H1 (cell line): Measurements from ENCODE around the gene PTX4. TPM values are rescaled to one million over a fixed set of nuclear protein-coding genes. Genes with fewer than 3 reads are reported as not detected.

Experiments used
- CTCF ChIA-PET: fragments of 300-600 bp; sonication (Branson Sonifier 250); formaldehyde crosslinking; loops from one replicate; lab custom pipeline; 2021; ENCODE audit not compliant: partially characterized antibody; lab: Charles Lee
- POLR2A ChIA-PET: fragments of 300-600 bp; sonication (Branson Sonifier 250); formaldehyde crosslinking; loops from one replicate; lab custom pipeline; 2021; ENCODE audit warnings: inconsistent platforms; ENCODE audit not compliant: partially characterized antibody; lab: Charles Lee
- DNase-seq, 2 experiments: peaks; one replicate each; pipeline versions ENCODE4 v3.0.0 to v3.0.0-alpha.2; 2010 to 2022; ENCODE audit warnings: low spot score in 2 of 2, low read depth in 1 of 2, mixed read lengths in 1 of 2
- FAIRE-seq: peaks from 2 replicates; lab custom pipeline; 2011; peaks lifted over from hg19 to GRCh38; lab: Jason Lieb, UNC
- H2AFZ ChIP-seq: 2 replicates; pipeline ENCODE4 v1.8.1; 2012; ENCODE audit warnings: low read length, inconsistent platforms
- H2AK5ac ChIP-seq: 2 replicates; pipeline ENCODE4 v1.6.1; 2013; ENCODE audit warnings: low read depth, low read length
- H2BK120ac ChIP-seq: replicated peaks from 2 replicates; pipeline ENCODE3; 2013; ENCODE audit warnings: low read depth, low read length, inconsistent platforms
- H2BK12ac ChIP-seq: 2 replicates; pipeline ENCODE4 v1.6.1; 2013; ENCODE audit warnings: low read depth, low read length
- H2BK15ac ChIP-seq: 2 replicates; pipeline ENCODE4 v1.6.1; 2013; ENCODE audit warnings: low read length
- H2BK20ac ChIP-seq: 2 replicates; pipeline ENCODE4 v1.6.1; 2013; ENCODE audit warnings: low read length
- H2BK5ac ChIP-seq: 2 replicates; pipeline ENCODE4 v1.6.1; 2013; ENCODE audit warnings: low read depth, low read length
- H3K14ac ChIP-seq: 2 replicates; pipeline ENCODE4 v1.6.1; 2013; ENCODE audit warnings: inconsistent platforms; ENCODE audit not compliant: insufficient read length
- H3K18ac ChIP-seq: 2 replicates; pipeline ENCODE4 v1.6.1; 2013; ENCODE audit warnings: low read length; ENCODE audit errors: extremely low read depth
- H3K23ac ChIP-seq: 2 replicates; pipeline ENCODE4 v1.6.1; 2013; ENCODE audit warnings: inconsistent platforms; ENCODE audit not compliant: insufficient read length
- H3K23me2 ChIP-seq: 2 replicates; pipeline ENCODE4 v1.6.1; 2013; ENCODE audit warnings: low read depth, low read length
- H3K27ac ChIP-seq: 2 replicates; pipeline ENCODE4 v1.6.1; 2011; ENCODE audit warnings: low read depth, low read length, inconsistent platforms
- H3K27me3 ChIP-seq, 4 experiments: replicated peaks in 1 of 4; 1 replicate in 1 of 4; 2 replicates in 3 of 4; pipeline versions ENCODE4 v1.6.1 to v1.8.1; 2011 to 2013; ENCODE audit warnings: low read length in 3 of 4, mild to moderate bottlenecking in 3 of 4, inconsistent platforms in 2 of 4, mixed read lengths in 2 of 4, moderate library complexity in 1 of 4; ENCODE audit not compliant: control insufficient read depth in 3 of 4, insufficient read depth in 3 of 4; ENCODE audit errors: extremely low read depth in 1 of 4
- H3K36me3 ChIP-seq, 4 experiments: 2 replicates each; pipeline versions ENCODE4 v1.6.1 to v1.8.1; 2011 to 2013; ENCODE audit warnings: mild to moderate bottlenecking in 4 of 4, low read length in 3 of 4, moderate library complexity in 2 of 4, control low read depth in 1 of 4, inconsistent platforms in 1 of 4; ENCODE audit not compliant: insufficient read depth in 4 of 4, control insufficient read depth in 2 of 4
- H3K4ac ChIP-seq: replicated peaks from 2 replicates; pipeline ENCODE3; 2013; ENCODE audit warnings: low read length, low read depth, mixed read lengths, inconsistent platforms; ENCODE audit not compliant: insufficient read length
- H3K4me1 ChIP-seq, 4 experiments: replicated peaks in 1 of 4; 1 replicate in 1 of 4; 2 replicates in 3 of 4; pipeline versions ENCODE4 v1.6.1 to v1.8.1; 2011 to 2013; ENCODE audit warnings: low read length in 3 of 4, inconsistent platforms in 2 of 4, mixed read lengths in 1 of 4; ENCODE audit not compliant: insufficient read depth in 4 of 4, control insufficient read depth in 3 of 4
- H3K4me2 ChIP-seq, 2 experiments: 2 replicates each; pipeline versions ENCODE4 v1.6.1 to v1.8.1; 2011 to 2013; ENCODE audit warnings: low read depth in 2 of 2, low read length in 2 of 2, control low read depth in 1 of 2, inconsistent platforms in 1 of 2, mild to moderate bottlenecking in 1 of 2; ENCODE audit not compliant: insufficient read depth in 1 of 2
- H3K4me3 ChIP-seq, 4 experiments: fragments of 200-600, 300-600 bp in 1 of 4; sonication (generic), shearing (Covaris generic), sonication (Bioruptor Twin) in 1 of 4; 2 replicates each; pipeline versions ENCODE4 v1.5.1 to v1.8.1; 2011 to 2016; ENCODE audit warnings: low read length in 4 of 4, low read depth in 3 of 4, control low read depth in 2 of 4, inconsistent platforms in 2 of 4, mild to moderate bottlenecking in 2 of 4, mixed read lengths in 1 of 4, moderate library complexity in 1 of 4; ENCODE audit not compliant: insufficient read depth in 2 of 4; ENCODE audit errors: extremely low read depth in 1 of 4
- H3K56ac ChIP-seq: replicated peaks from 2 replicates; pipeline ENCODE3; 2013; ENCODE audit warnings: low read depth, mild to moderate bottlenecking, mixed read lengths, low read length, inconsistent platforms; ENCODE audit not compliant: insufficient read length
- H3K79me1 ChIP-seq: 2 replicates; pipeline ENCODE4 v1.6.1; 2013; ENCODE audit warnings: low read depth, low read length, control low read depth
- H3K79me2 ChIP-seq, 2 experiments: 2 replicates each; pipeline versions ENCODE4 v1.6.1 to v1.8.1; 2012 to 2013; ENCODE audit warnings: low read length in 2 of 2, mild to moderate bottlenecking in 2 of 2, inconsistent platforms in 1 of 2; ENCODE audit not compliant: insufficient read depth in 2 of 2, control insufficient read depth in 1 of 2
- H3K9ac ChIP-seq, 4 experiments: replicated peaks in 1 of 4; 1 replicate in 1 of 4; 2 replicates in 3 of 4; pipeline versions ENCODE4 v1.6.1 to v1.8.1; 2011 to 2013; ENCODE audit warnings: low read depth in 3 of 4, low read length in 3 of 4, control low read depth in 2 of 4, mild to moderate bottlenecking in 2 of 4, moderate library complexity in 2 of 4, inconsistent platforms in 1 of 4; ENCODE audit errors: extremely low read depth in 1 of 4
- H3K9me3 ChIP-seq, 2 experiments: 2 replicates each; pipeline versions ENCODE4 v1.6.1 to v1.8.1; 2012 to 2013; ENCODE audit warnings: mild to moderate bottlenecking in 2 of 2, moderate library complexity in 2 of 2, control low read depth in 1 of 2, inconsistent platforms in 1 of 2, low read depth in 1 of 2, low read length in 1 of 2, mixed read lengths in 1 of 2; ENCODE audit not compliant: insufficient read depth in 2 of 2
- H4K20me1 ChIP-seq, 2 experiments: replicated peaks in 1 of 2; 2 replicates each; pipeline versions ENCODE3 to v1.8.1; 2011 to 2013; ENCODE audit warnings: inconsistent platforms in 2 of 2, low read length in 2 of 2, mild to moderate bottlenecking in 1 of 2; ENCODE audit not compliant: insufficient read depth in 2 of 2, control insufficient read depth in 1 of 2
- H4K5ac ChIP-seq: 2 replicates; pipeline ENCODE4 v1.6.1; 2013; ENCODE audit warnings: low read length, low read depth, mixed read lengths, inconsistent platforms; ENCODE audit not compliant: insufficient read length
- H4K8ac ChIP-seq: 2 replicates; pipeline ENCODE4 v1.8.0; 2013; ENCODE audit warnings: mild to moderate bottlenecking, moderate library complexity, low read length, inconsistent platforms; ENCODE audit not compliant: insufficient read depth; ENCODE audit errors: extremely low read depth
- H4K91ac ChIP-seq: replicated peaks from 2 replicates; pipeline ENCODE3; 2013; ENCODE audit warnings: low read length, mixed read lengths, inconsistent platforms; ENCODE audit not compliant: insufficient read length
- ASH2L ChIP-seq: fragments of 200-600, 300-600 bp; sonication (generic); IDR thresholded peaks from one replicate; pipeline ENCODE4 v1.7.1; 2017; ENCODE audit warnings: low read length
- EZH2 ChIP-seq: fragments of 200-600 bp; sonication (generic); IDR thresholded peaks from 2 replicates; pipeline ENCODE4 v1.7.1; 2012; ENCODE audit warnings: low read depth, mild to moderate bottlenecking, moderate library complexity, low read length, inconsistent platforms; ENCODE audit not compliant: severe bottlenecking
- GTF2F1 ChIP-seq: IDR thresholded peaks from 2 replicates; pipeline ENCODE4 v1.6.1; 2012; ENCODE audit warnings: low read depth, low read length, improper control_type of control experiment, borderline replicate concordance
- JUN ChIP-seq: IDR thresholded peaks from 2 replicates; pipeline ENCODE4 v1.6.1; 2011; ENCODE audit warnings: low read depth, mild to moderate bottlenecking, improper control_type of control experiment, low read length
- JUND ChIP-seq: IDR thresholded peaks from 2 replicates; pipeline ENCODE4 v1.6.1; 2011; ENCODE audit warnings: mild to moderate bottlenecking, improper control_type of control experiment, low read length
- POLR2AphosphoS5 ChIP-seq: IDR thresholded peaks from 2 replicates; pipeline ENCODE4 v1.6.1; 2011; ENCODE audit warnings: low read depth, low read length
- RXRA ChIP-seq: IDR thresholded peaks from 2 replicates; pipeline ENCODE4 v1.6.1; 2011; ENCODE audit warnings: low read depth, mild to moderate bottlenecking, low read length, moderate library complexity; ENCODE audit not compliant: insufficient read depth
- SIX5 ChIP-seq: IDR thresholded peaks from 2 replicates; pipeline ENCODE4 v1.6.1; 2011; ENCODE audit warnings: mild to moderate bottlenecking, low read depth, low read length
- SP1 ChIP-seq: IDR thresholded peaks from 2 replicates; pipeline ENCODE4 v1.6.1; 2011; ENCODE audit warnings: low read depth, low read length
- SUZ12 ChIP-seq: fragments of 200-600 bp; sonication (generic); IDR thresholded peaks from 2 replicates; pipeline ENCODE4 v1.6.1; 2012; ENCODE audit warnings: mild to moderate bottlenecking, inconsistent platforms, low read length, moderate library complexity, mixed read lengths
- USF2 ChIP-seq: IDR thresholded peaks from 2 replicates; pipeline ENCODE4 v1.6.1; 2011; ENCODE audit warnings: low read length, improper control_type of control experiment
- WGBS, 2 experiments: shearing (Covaris generic) in 1 of 2; methylation state at CpG; one replicate each; pipeline versions ENCODE4 v1.1.6 to v1.1.7; 2013 to 2015; ENCODE audit warnings: low lambda C conversion rate in 2 of 2, mixed read lengths in 2 of 2, inconsistent platforms in 1 of 2, low coverage in 1 of 2, missing lambda C conversion rate in 1 of 2; ENCODE audit not compliant: insufficient replicate concordance in 2 of 2, insufficient coverage in 1 of 2, insufficient read length in 1 of 2; ENCODE audit errors: extremely low coverage in 1 of 2, missing lambda C conversion rate in 1 of 2; 5-methylcytosine and 5-hydroxymethylcytosine counted together
- polyA plus RNA-seq, 7 experiments: library from polyadenylated mRNA; depleted of rRNA in 3 of 7; stranded (reverse) in 5 of 7; unstranded in 2 of 7; fragments of >200 nt in 5 of 7; fragments of 200-250 nt in 2 of 7; gene quantifications; 1 replicate in 5 of 7; 2 replicates in 1 of 7; 4 replicates in 1 of 7; pipeline versions ENCODE4 v1.2.1 to v1.2.3, GENCODE V29; 2011 to 2013; ENCODE audit warnings: missing spikeins in 2 of 7, mixed read lengths in 2 of 7
- total RNA-seq: library from RNA; stranded (reverse); fragmentation: NEBNext Ultra II Directional; extraction: Animal tissue kit (Norgen Biotek cat#: 25700); gene quantifications from 2 replicates; pipeline ENCODE4 v1.2.1, GENCODE V29; 2021

The PTX4 gene
- total and polyA plus RNA-seq, 2 of the 8 experiments (the other 6 are each of a cell fraction or from before 2014, with no cell fraction given): not detected

GRCh38 chr16:1526608-1527555, 38.1 kb upstream of the PTX4 start:
- Histone ChIP-seq H3K36me3 (peaks cover 0 to 3% (median 0%) of the 10 kb centered on the region in 4 experiments; a peak in 1 of 8 replicates), H3K23me2 (no peaks in the 10 kb centered on the region), H2BK120ac (no peak overlapping the region), H2BK12ac (no peak overlapping the region), H4K91ac (no peak overlapping the region), H3K56ac (no peak overlapping the region), H3K9me3 (no peaks in the 10 kb centered on the region), H2BK20ac (no peak overlapping the region), H4K20me1 (peaks cover 0 to 5% of the 10 kb centered on the region in 2 experiments), H3K4me3 (no peak overlapping the region), H3K27me3 (no peaks in the 10 kb centered on the region), H3K27ac (no peak overlapping the region), H4K8ac (peak overlapping the region; percentile 57; the same call in 1 of the 2 replicates), H3K23ac (no peak overlapping the region), H3K14ac (no peak overlapping the region), H2BK15ac (no peak overlapping the region), H4K5ac (no peak overlapping the region), H2AFZ (no peak overlapping the region), H2BK5ac (no peak overlapping the region), H3K4ac (no peak overlapping the region), H3K4me2 (no peak overlapping the region), H3K9ac (no peak overlapping the region), H3K4me1 (no peaks in the 10 kb centered on the region), H3K79me2 (no peaks in the 10 kb centered on the region), H3K79me1 (no peaks in the 10 kb centered on the region), H2AK5ac (no peak overlapping the region), H3K18ac (no peak overlapping the region; the same call in 1 of the 2 replicates)
- ChIA-PET CTCF (interaction anchor here (1.1 to 3.2 kb wide), 2 partner anchors 12 kb away, joined by 3 to 11 read pairs; no protein-coding TSS in a partner anchor), POLR2A (interaction anchor here (0.7 to 5.2 kb wide), 6 partner anchors 14 to 242 kb away, joined by 3 to 56 read pairs (median 4); no protein-coding TSS in a partner anchor)
- FAIRE-seq (no peak), DNase-seq (no peak)
- 96% methylated on average over 38 of the region's 38 CpGs; no CpG with 5 or more reads in 1 of the 2 experiments for WGBS, 2 experiments
- TF ChIP-seq JUN (no peak), USF2 (no peak), JUND (no peak), SUZ12 (no peak), GTF2F1 (no peak), EZH2 (no peak), POLR2AphosphoS5 (no peak), SIX5 (no peak), SP1 (no peak), ASH2L (no peak), RXRA (no peak)
